Neuron (in vitro differentiated cells): ENCODE data around the gene CLPTM1.
"Not testable (repeated sequence)": the region's sequence is repeated elsewhere in the genome, so short reads cannot be mapped to it uniquely, and the experiment has no call there.

Experiments used
- H2AFZ ChIP-seq: one replicate; pipeline ENCODE4 v1.6.1; 2013; ENCODE audit warnings: low read depth, mild to moderate bottlenecking, inconsistent platforms, low read length, moderate library complexity
- H3K27me3 ChIP-seq: one replicate; pipeline ENCODE4 v1.6.1; 2013; ENCODE audit warnings: low read length; ENCODE audit not compliant: insufficient read depth
- H3K36me3 ChIP-seq: one replicate; pipeline ENCODE4 v1.6.1; 2013; ENCODE audit warnings: low read length; ENCODE audit not compliant: insufficient read depth
- H3K4me1 ChIP-seq: one replicate; pipeline ENCODE4 v1.6.1; 2013; ENCODE audit warnings: low read length; ENCODE audit not compliant: insufficient read depth
- H3K4me3 ChIP-seq: 2 replicates; pipeline ENCODE4 v1.5.1; 2013; ENCODE audit warnings: mild to moderate bottlenecking, low read length, moderate library complexity
- H3K9me3 ChIP-seq: one replicate; pipeline ENCODE4 v1.6.1; 2013; ENCODE audit warnings: low read length

CLPTM1 gene

GRCh38 chr19:44925114-44925891, 29.9 kb upstream of the CLPTM1 start:
- no peaks in the 10 kb centered on the region for H3K27me3 ChIP-seq
- no peaks in the 10 kb centered on the region for H3K9me3 ChIP-seq
- no peaks in the 10 kb centered on the region for H3K36me3 ChIP-seq
- H3K4me3 ChIP-seq: no peak overlapping the region
- no peak overlapping the region for H2AFZ ChIP-seq
- no peaks in the 10 kb centered on the region for H3K4me1 ChIP-seq

DNA sequence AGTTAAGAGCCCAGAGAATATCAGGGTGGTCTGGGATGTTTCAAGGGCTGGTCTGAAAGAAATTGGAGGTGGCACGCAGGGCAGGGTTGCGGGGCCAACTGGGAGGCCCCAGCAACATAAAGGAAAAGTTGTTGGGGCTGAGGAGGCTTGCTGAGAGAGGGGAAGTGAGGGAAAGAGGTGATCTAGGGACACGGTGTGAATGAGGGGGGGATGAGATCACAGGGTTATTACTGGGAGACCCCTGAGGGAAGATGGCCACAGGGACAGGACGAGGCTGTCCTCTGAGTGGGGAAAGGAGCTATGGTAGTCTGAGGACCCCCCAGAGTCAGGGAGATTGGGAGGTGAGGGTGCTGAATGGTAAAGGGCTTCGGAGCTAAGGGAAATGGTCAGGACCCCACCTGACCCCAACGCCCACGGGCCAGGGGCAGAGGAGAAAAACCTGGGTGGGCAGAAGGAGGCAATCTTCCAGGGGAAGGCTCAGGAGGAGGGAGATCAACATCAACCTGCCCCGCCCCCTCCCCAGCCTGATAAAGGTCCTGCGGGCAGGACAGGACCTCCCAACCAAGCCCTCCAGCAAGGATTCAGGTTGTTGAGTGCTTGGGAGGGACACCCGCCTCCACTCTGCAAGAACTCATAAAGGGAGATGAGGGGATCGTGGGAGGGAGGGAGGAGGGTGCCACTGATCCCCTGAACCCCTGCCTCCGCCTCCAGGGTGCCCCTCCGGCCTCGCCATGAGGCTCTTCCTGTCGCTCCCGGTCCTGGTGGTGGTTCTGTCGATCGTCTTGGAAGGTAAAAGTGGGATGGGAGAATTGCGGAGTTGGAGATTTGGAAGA, 28.7 kb upstream of the CLPTM1 start:
- not testable (repeated sequence) for H3K36me3 ChIP-seq, H3K27me3 ChIP-seq, H3K4me3 ChIP-seq, H3K9me3 ChIP-seq, H3K4me1 ChIP-seq, H2AFZ ChIP-seq

GRCh38 chr19:44927746-44928145, 27.4 kb upstream of the CLPTM1 start:
- H3K9me3 ChIP-seq: no peaks in the 10 kb centered on the region
- H3K4me3 ChIP-seq: no peak overlapping the region
- no peaks in the 10 kb centered on the region for H3K27me3 ChIP-seq
- H3K36me3 ChIP-seq: no peaks in the 10 kb centered on the region
- no peak overlapping the region for H2AFZ ChIP-seq
- H3K4me1 ChIP-seq: no peaks in the 10 kb centered on the region

GRCh38 chr19:44930088-44930487, 25.1 kb upstream of the CLPTM1 start:
- no peak overlapping the region for H3K4me3 ChIP-seq
- H2AFZ ChIP-seq: no peak overlapping the region
- H3K4me1 ChIP-seq: no peaks in the 10 kb centered on the region
- H3K27me3 ChIP-seq: no peaks in the 10 kb centered on the region
- no peaks in the 10 kb centered on the region for H3K9me3 ChIP-seq
- H3K36me3 ChIP-seq: no peaks in the 10 kb centered on the region

GRCh38 chr19:44931541-44931940, 23.6 kb upstream of the CLPTM1 start:
- Histone ChIP-seq H3K9me3 (no peaks in the 10 kb centered on the region), H3K4me1 (no peaks in the 10 kb centered on the region), H3K27me3 (no peaks in the 10 kb centered on the region), H3K36me3 (no peaks in the 10 kb centered on the region), H3K4me3 (no peak overlapping the region), H2AFZ (no peak overlapping the region)

DNA sequence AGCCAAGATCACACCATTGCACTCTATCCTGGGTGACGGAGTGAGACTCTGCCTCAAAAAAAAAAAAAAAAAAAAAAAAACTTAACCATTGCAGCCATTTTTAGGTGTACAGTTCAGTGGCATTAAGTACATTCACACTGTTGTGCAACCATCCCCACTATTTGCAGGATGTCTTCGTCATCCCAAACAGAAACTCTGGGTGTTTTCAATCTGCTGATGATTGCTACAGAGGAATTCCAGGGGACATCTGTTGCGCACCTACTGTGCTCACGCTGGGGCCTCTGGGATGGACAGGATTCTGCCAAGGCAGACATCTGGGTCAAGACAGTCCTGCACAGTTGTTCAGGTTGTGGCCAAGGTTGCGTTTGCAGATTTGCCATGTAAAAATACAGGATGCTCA, 15.5 kb upstream of the CLPTM1 start:
- Histone ChIP-seq H3K27me3 (no peaks in the 10 kb centered on the region), H3K36me3 (no peaks in the 10 kb centered on the region), H3K9me3 (no peaks in the 10 kb centered on the region), H3K4me3 (no peak overlapping the region), H3K4me1 (no peaks in the 10 kb centered on the region), H2AFZ (no peak overlapping the region)

GRCh38 chr19:44942067-44942571, 13.1 kb upstream of the CLPTM1 start, which contains the start of gene APOC4:
APOC4 (plus strand) TSS chr19:44942237; CDS start chr19:44942278, 41 bp downstream.
- Histone ChIP-seq H2AFZ (no peak within 1 kb of the TSS), H3K4me3 (no peak within 1 kb of the TSS), H3K36me3 (no peaks in the 10 kb centered on the region), H3K4me1 (no peaks in the 10 kb centered on the region), H3K27me3 (no peaks in the 10 kb centered on the region), H3K9me3 (no peaks in the 10 kb centered on the region)

DNA sequence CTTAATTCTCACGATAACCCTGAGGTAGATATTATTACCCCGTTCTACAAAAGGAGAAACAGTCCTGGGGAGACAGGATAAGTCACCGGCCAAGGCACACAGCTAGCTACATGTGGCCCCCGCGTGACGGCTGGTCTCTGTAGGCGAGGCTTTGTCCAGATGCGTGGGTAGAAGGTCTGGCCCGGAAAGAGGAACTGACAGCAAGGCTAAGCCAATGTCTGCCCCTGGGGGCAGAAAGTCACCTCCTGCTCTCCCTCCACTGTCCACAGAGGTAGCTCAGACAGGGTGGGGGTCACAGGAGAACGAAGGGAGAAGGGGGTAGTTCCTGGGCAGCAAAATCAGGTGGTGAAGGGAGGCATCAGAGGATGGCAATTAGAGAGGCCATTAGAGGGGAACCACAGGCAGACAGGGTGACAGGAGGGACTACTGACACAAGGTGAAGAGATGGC, 11.4 kb upstream of the CLPTM1 start:
- H3K4me3 ChIP-seq: no peak overlapping the region
- H3K4me1 ChIP-seq: no peaks in the 10 kb centered on the region
- H3K9me3 ChIP-seq: no peaks in the 10 kb centered on the region
- H3K36me3 ChIP-seq: no peaks in the 10 kb centered on the region
- H2AFZ ChIP-seq: no peak overlapping the region
- no peaks in the 10 kb centered on the region for H3K27me3 ChIP-seq

DNA sequence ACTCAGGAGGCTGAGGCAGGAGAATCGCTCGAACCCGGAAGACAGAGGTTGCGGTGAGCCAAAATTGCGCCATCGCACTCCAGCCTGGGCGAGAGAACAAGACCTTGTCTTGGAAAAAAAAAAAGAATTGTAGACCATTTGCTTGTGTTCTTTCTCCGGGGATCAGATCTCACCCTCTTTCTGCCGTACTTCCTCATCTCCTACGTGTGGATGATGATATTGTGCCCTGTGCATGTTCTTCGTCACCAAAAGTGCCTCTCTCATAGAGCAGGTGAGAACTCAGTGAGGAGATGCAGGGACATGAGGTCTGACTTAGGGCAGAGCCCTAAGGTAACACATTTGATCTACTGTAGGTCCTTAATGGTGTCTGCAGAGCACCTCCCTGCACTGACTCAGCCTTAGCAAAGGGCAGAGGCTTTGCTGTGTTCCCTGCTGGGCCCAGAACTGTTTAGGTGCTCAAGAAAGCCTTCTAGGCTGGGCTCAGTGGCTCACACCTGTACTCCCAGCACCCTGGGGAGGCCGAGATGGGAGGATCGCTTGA, 8.1 kb upstream of the CLPTM1 start:
- H3K4me3 ChIP-seq: no peak overlapping the region
- no peaks in the 10 kb centered on the region for H3K9me3 ChIP-seq
- H3K4me1 ChIP-seq: no peaks in the 10 kb centered on the region
- H2AFZ ChIP-seq: no peak overlapping the region
- H3K36me3 ChIP-seq: peaks cover 3% of the 10 kb centered on the region
- H3K27me3 ChIP-seq: no peaks in the 10 kb centered on the region

DNA sequence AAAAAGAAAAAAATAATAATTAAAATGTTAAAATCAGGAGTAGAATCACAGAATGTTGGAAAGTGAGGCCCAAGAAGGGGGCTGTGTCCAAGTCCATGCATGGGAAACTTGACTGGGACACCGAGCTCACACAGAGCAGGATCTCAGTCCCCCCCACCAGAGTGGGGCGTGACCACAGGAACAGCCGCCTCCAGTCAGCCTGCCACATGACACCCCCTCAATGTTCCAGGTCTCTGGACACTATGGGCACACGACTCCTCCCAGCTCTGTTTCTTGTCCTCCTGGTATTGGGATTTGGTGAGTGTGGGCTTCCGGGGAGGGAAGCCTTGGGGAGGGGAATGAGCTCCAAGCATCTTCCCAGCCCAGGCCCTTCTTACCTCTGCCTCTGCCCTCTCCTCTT, 6.9 kb upstream of the CLPTM1 start:
- Histone ChIP-seq H3K27me3 (no peaks in the 10 kb centered on the region), H3K4me1 (no peaks in the 10 kb centered on the region), H3K4me3 (no peak overlapping the region), H3K36me3 (peaks cover 3% of the 10 kb centered on the region), H3K9me3 (no peaks in the 10 kb centered on the region), H2AFZ (no peak overlapping the region)

DNA sequence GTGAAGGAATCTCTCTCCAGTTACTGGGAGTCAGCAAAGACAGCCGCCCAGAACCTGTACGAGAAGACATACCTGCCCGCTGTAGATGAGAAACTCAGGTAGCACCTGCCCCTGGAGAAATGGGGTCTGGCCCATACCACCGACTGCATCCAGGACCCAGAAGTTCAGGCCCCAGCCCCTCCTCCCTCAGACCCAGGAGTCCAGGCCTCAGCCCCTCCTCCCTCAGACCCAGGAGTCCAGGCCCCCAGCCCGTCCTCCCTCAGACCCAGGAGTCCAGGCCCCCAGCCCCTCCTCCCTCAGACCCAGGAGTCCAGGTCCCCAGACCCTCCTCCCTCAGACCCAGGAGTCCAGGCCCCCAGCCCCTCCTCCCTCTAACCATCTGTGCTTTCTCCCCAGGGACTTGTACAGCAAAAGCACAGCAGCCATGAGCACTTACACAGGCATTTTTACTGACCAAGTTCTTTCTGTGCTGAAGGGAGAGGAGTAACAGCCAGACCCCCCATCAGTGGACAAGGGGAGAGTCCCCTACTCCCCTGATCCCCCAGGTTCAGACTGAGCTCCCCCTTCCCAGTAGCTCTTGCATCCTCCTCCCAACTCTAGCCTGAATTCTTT, 6.3 kb upstream of the CLPTM1 start:
- Histone ChIP-seq H3K9me3 (no peaks in the 10 kb centered on the region), H3K4me3 (no peak overlapping the region), H2AFZ (no peak overlapping the region), H3K36me3 (peaks cover 3% of the 10 kb centered on the region), H3K4me1 (no peaks in the 10 kb centered on the region), H3K27me3 (no peaks in the 10 kb centered on the region)

- peaks cover 3% of the 10 kb centered on the region for H3K36me3 ChIP-seq
- no peaks in the 10 kb centered on the region for H3K27me3 ChIP-seq
- no peak overlapping the region for H2AFZ ChIP-seq
- no peak overlapping the region for H3K4me3 ChIP-seq
- no peaks in the 10 kb centered on the region for H3K4me1 ChIP-seq
- no peaks in the 10 kb centered on the region for H3K9me3 ChIP-seq
Measured at GRCh38 chr19:44949550-44949949, 5.6 kb upstream of the CLPTM1 start.
